Effector memory CD4-positive, alpha-beta T cell (primary cell): Measurements from ENCODE around the gene RFTN1.
"Not testable (repeated sequence)": the region's sequence is repeated elsewhere in the genome, so short reads cannot be mapped to it uniquely, and the experiment has no call there.

Source experiments
- DNase-seq, 3 donors: peaks; one replicate each; pipeline ENCODE4 v3.0.0-alpha.2; 2020
- H3K27ac ChIP-seq: 2 replicates; pipeline ENCODE4 v1.7.0; 2013; ENCODE audit warnings: mild to moderate bottlenecking, low read length, moderate library complexity; ENCODE audit not compliant: insufficient read depth, poor library complexity, severe bottlenecking
- H3K27me3 ChIP-seq: replicated peaks from 2 replicates; pipeline ENCODE4 v1.7.0; 2013; ENCODE audit warnings: mild to moderate bottlenecking, low read length; ENCODE audit not compliant: insufficient read depth, control insufficient read depth, poor library complexity, severe bottlenecking
- H3K36me3 ChIP-seq: 2 replicates; pipeline ENCODE4 v1.7.0; 2013; ENCODE audit warnings: mild to moderate bottlenecking, low read length, moderate library complexity; ENCODE audit not compliant: control insufficient read depth, insufficient read depth
- H3K4me1 ChIP-seq: 2 replicates; pipeline ENCODE4 v1.7.0; 2013; ENCODE audit warnings: low read length, mild to moderate bottlenecking; ENCODE audit not compliant: control insufficient read depth, insufficient read depth, poor library complexity, severe bottlenecking
- H3K4me3 ChIP-seq: 2 replicates; pipeline ENCODE4 v1.7.0; 2013; ENCODE audit warnings: low read length, low read depth, mild to moderate bottlenecking; ENCODE audit not compliant: insufficient read depth, poor library complexity, severe bottlenecking
- H3K9me3 ChIP-seq: 2 replicates; pipeline ENCODE4 v1.7.0; 2013; ENCODE audit warnings: mild to moderate bottlenecking, low read length, moderate library complexity; ENCODE audit not compliant: control insufficient read depth

Gene RFTN1

GRCh38 chr3:16319723-16320122 lies 193.8 kb downstream of the RFTN1 start:
- Histone ChIP-seq H3K4me1 (peaks cover 41% of the 10 kb centered on the region), H3K36me3 (peaks cover 71% of the 10 kb centered on the region), H3K4me3 (no peak overlapping the region), H3K9me3 (no peaks in the 10 kb centered on the region), H3K27me3 (no peaks in the 10 kb centered on the region), H3K27ac (peak overlapping the region; percentile 18)
- DNase-seq: no peak

- DNase-seq: peak; percentile 65 to 74 (median 68)
- Histone ChIP-seq H3K36me3 (peaks cover 72% of the 10 kb centered on the region), H3K9me3 (no peaks in the 10 kb centered on the region), H3K27me3 (no peaks in the 10 kb centered on the region), H3K27ac (peak overlapping the region; percentile 50), H3K4me3 (no peak overlapping the region), H3K4me1 (peaks cover 45% of the 10 kb centered on the region)
Measured at GRCh38 chr3:16319307-16319706, 194.2 kb downstream of the RFTN1 start.

GRCh38 chr3:16318176-16318575 lies 195.3 kb downstream of the RFTN1 start:
- Histone ChIP-seq H3K4me1 (peaks cover 57% of the 10 kb centered on the region), H3K27me3 (no peaks in the 10 kb centered on the region), H3K36me3 (peaks cover 73% of the 10 kb centered on the region), H3K27ac (no peak overlapping the region), H3K9me3 (no peaks in the 10 kb centered on the region), H3K4me3 (no peak overlapping the region)
- DNase-seq: no peak

- H3K4me3 ChIP-seq: no peak overlapping the region
- no peaks in the 10 kb centered on the region for H3K27me3 ChIP-seq
- DNase-seq: no peak
- H3K27ac ChIP-seq: no peak overlapping the region
- H3K36me3 ChIP-seq: peaks cover 67% of the 10 kb centered on the region
- H3K9me3 ChIP-seq: no peaks in the 10 kb centered on the region
- H3K4me1 ChIP-seq: peaks cover 62% of the 10 kb centered on the region
Measured at GRCh38 chr3:16317561-16317945, 195.9 kb downstream of the RFTN1 start.

GRCh38 chr3:16316847-16317560 lies 196.5 kb downstream of the RFTN1 start:
- Histone ChIP-seq H3K4me1 (peaks cover 68% of the 10 kb centered on the region), H3K36me3 (peaks cover 62% of the 10 kb centered on the region), H3K9me3 (no peaks in the 10 kb centered on the region), H3K4me3 (no peak overlapping the region), H3K27ac (no peak overlapping the region), H3K27me3 (no peaks in the 10 kb centered on the region)
- no peak for DNase-seq

- Histone ChIP-seq H3K9me3 (no peaks in the 10 kb centered on the region), H3K27ac (no peak overlapping the region), H3K4me3 (no peak overlapping the region), H3K4me1 (peaks cover 74% of the 10 kb centered on the region), H3K27me3 (no peaks in the 10 kb centered on the region), H3K36me3 (peaks cover 56% of the 10 kb centered on the region)
- DNase-seq: no peak
Measured at GRCh38 chr3:16316396-16316795, 197.1 kb downstream of the RFTN1 start.

GRCh38 chr3:16315623-16316022 lies 197.9 kb downstream of the RFTN1 start:
- no peak overlapping the region for H3K4me3 ChIP-seq
- peaks cover 48% of the 10 kb centered on the region for H3K36me3 ChIP-seq
- H3K9me3 ChIP-seq: no peaks in the 10 kb centered on the region
- no peaks in the 10 kb centered on the region for H3K27me3 ChIP-seq
- DNase-seq: no peak
- H3K27ac ChIP-seq: no peak overlapping the region
- peaks cover 77% of the 10 kb centered on the region for H3K4me1 ChIP-seq

GRCh38 chr3:16313886-16314645 lies 199.4 kb downstream of the RFTN1 start:
- H3K9me3 ChIP-seq: no peaks in the 10 kb centered on the region
- peak overlapping the region; percentile 24 for H3K27ac ChIP-seq
- DNase-seq: no peak
- H3K36me3 ChIP-seq: peaks cover 35% of the 10 kb centered on the region
- peaks cover 85% of the 10 kb centered on the region for H3K4me1 ChIP-seq
- H3K4me3 ChIP-seq: no peak overlapping the region
- H3K27me3 ChIP-seq: no peaks in the 10 kb centered on the region

- Histone ChIP-seq H3K4me1 (peaks cover 84% of the 10 kb centered on the region), H3K36me3 (peaks cover 28% of the 10 kb centered on the region), H3K9me3 (no peaks in the 10 kb centered on the region), H3K27ac (peak overlapping the region; percentile 66), H3K4me3 (peak overlapping the region; percentile 23), H3K27me3 (no peaks in the 10 kb centered on the region)
- peak; percentile 44 to 60 (median 50) for DNase-seq
Measured at GRCh38 chr3:16311960-16312451, 201.5 kb downstream of the RFTN1 start.

GRCh38 chr3:16310486-16310885 lies 203.0 kb downstream of the RFTN1 start:
- peaks cover 19% of the 10 kb centered on the region for H3K36me3 ChIP-seq
- not testable (repeated sequence) for DNase-seq, H3K27me3 ChIP-seq, H3K9me3 ChIP-seq, H3K4me3 ChIP-seq
- peaks cover 87% of the 10 kb centered on the region for H3K4me1 ChIP-seq
- peak overlapping the region; percentile 55 for H3K27ac ChIP-seq
